GDM1 (cell line): ENCODE results near the gene ATP1B2.
"Not testable (repeated sequence)": the region's sequence is repeated elsewhere in the genome, so short reads cannot be mapped to it uniquely, and the experiment has no call there.

ENCODE experiments used
- DNase-seq: peaks from one replicate; lab custom pipeline; 2025; lab: John Stamatoyannopoulos, UW

The ATP1B2 gene

GRCh38 chr17:7650509-7651096, at the start of gene ATP1B2:
Gene ATP1B2 (plus strand): TSS chr17:7650926. CDS start chr17:7651519, 593 bp downstream.
- no peak for DNase-seq

GRCh38 chr17:7606280-7606679, 44.4 kb upstream of the ATP1B2 start:
- DNase-seq: no peak

- DNase-seq: no peak
Observed at GRCh38 chr17:7610641-7611040, 40.1 kb upstream of the ATP1B2 start.

- DNase-seq: no peak
Observed at GRCh38 chr17:7611635-7612293, 39.0 kb upstream of the ATP1B2 start.

GRCh38 chr17:7612294-7612640, 38.5 kb upstream of the ATP1B2 start:
- DNase-seq: no peak

GRCh38 chr17:7613769-7614424, 36.8 kb upstream of the ATP1B2 start:
- no peak for DNase-seq

- peak; percentile 100 for DNase-seq
Observed at GRCh38 chr17:7614425-7615264, 36.1 kb upstream of the ATP1B2 start, which contains the start of gene FXR2. Gene FXR2 (minus strand): TSS chr17:7614897. CDS start chr17:7614532, 365 bp downstream.

- no peak for DNase-seq
Observed at GRCh38 chr17:7615265-7615747, 35.4 kb upstream of the ATP1B2 start.

- DNase-seq: no peak
Observed at GRCh38 chr17:7618608-7619007, 32.1 kb upstream of the ATP1B2 start.

- DNase-seq: no peak
Observed at GRCh38 chr17:7620835-7621234, 29.9 kb upstream of the ATP1B2 start.

GRCh38 chr17:7623661-7624060, 27.1 kb upstream of the ATP1B2 start:
- no peak for DNase-seq

- not testable (repeated sequence) for DNase-seq
Observed at GRCh38 chr17:7625749-7626148, 25.0 kb upstream of the ATP1B2 start.

GRCh38 chr17:7626307-7626706, 24.4 kb upstream of the ATP1B2 start:
- no peak for DNase-seq

GRCh38 chr17:7626956-7627249, 23.8 kb upstream of the ATP1B2 start:
- no peak for DNase-seq

GRCh38 chr17:7627250-7628121, 23.2 kb upstream of the ATP1B2 start, which contains the start of gene SAT2:
Gene SAT2 (minus strand): TSS chr17:7627821. CDS start chr17:7627635, 186 bp downstream.
- peak; percentile 79 for DNase-seq

GRCh38 chr17:7629939-7630571, 20.7 kb upstream of the ATP1B2 start, which contains the start of gene SHBG:
Gene SHBG (plus strand): TSS chr17:7630135. CDS start chr17:7630173, 38 bp downstream.
- no peak for DNase-seq

- no peak for DNase-seq
Observed at GRCh38 chr17:7631398-7632380, 19.0 kb upstream of the ATP1B2 start.

- DNase-seq: peak; percentile 57
Observed at GRCh38 chr17:7632492-7632894, 18.2 kb upstream of the ATP1B2 start.

GRCh38 chr17:7633093-7633492, 17.6 kb upstream of the ATP1B2 start:
- no peak for DNase-seq

GRCh38 chr17:7634384-7634783, 16.3 kb upstream of the ATP1B2 start:
- DNase-seq: no peak
